ENCODE measurements around the gene CPLX4.
"Not testable (repeated sequence)": the region's sequence is repeated elsewhere in the genome, so short reads cannot be mapped to it uniquely, and the experiment has no call there.

CPLX4 gene

GRCh38 chr18:59271606-59272220 lies 46.7 kb downstream of the CPLX4 start:
- no peak for DNase-seq (ENCODE audit: low read depth in 2 of 2)

GRCh38 chr18:59270689-59271257 lies 47.7 kb downstream of the CPLX4 start:
- no peak for DNase-seq (ENCODE audit: low read depth in 2 of 2)

GRCh38 chr18:59269563-59270119 lies 48.8 kb downstream of the CPLX4 start:
- no peak for DNase-seq (ENCODE audit: low read depth in 2 of 2)

- DNase-seq (ENCODE audit: low read depth in 2 of 2): no peak
Measured at GRCh38 chr18:59268721-59269562, 49.5 kb downstream of the CPLX4 start.

- DNase-seq (ENCODE audit: low read depth in 2 of 2): no peak
Measured at GRCh38 chr18:59268127-59268720, 50.2 kb downstream of the CPLX4 start.

- DNase-seq (ENCODE audit: low read depth in 2 of 2): no peak
Measured at GRCh38 chr18:59267503-59268126, 50.8 kb downstream of the CPLX4 start.

- no peak for DNase-seq (ENCODE audit: low read depth in 2 of 2)
Measured at GRCh38 chr18:59266886-59267502, 51.5 kb downstream of the CPLX4 start.

GRCh38 chr18:59266459-59266858 lies 52.0 kb downstream of the CPLX4 start:
- DNase-seq (ENCODE audit: low read depth in 2 of 2): no peak

GRCh38 chr18:59265974-59266369 lies 52.5 kb downstream of the CPLX4 start:
- DNase-seq (ENCODE audit: low read depth in 2 of 2): no peak

GRCh38 chr18:59265246-59265973 lies 53.0 kb downstream of the CPLX4 start:
- DNase-seq (ENCODE audit: low read depth in 2 of 2): no peak

- no peak for DNase-seq (ENCODE audit: low read depth in 2 of 2)
Measured at GRCh38 chr18:59264651-59265245, 53.7 kb downstream of the CPLX4 start.

GRCh38 chr18:59264121-59264571 lies 54.3 kb downstream of the CPLX4 start:
- DNase-seq (ENCODE audit: low read depth in 2 of 2): no peak

- DNase-seq (ENCODE audit: low read depth in 2 of 2): no peak
Measured at GRCh38 chr18:59263661-59264060, 54.8 kb downstream of the CPLX4 start.

GRCh38 chr18:59262243-59262642 lies 56.2 kb downstream of the CPLX4 start:
- DNase-seq (ENCODE audit: low read depth in 2 of 2): not testable (repeated sequence)

- not testable (repeated sequence) for DNase-seq (ENCODE audit: low read depth in 2 of 2)
Measured at GRCh38 chr18:59261842-59262241, 56.6 kb downstream of the CPLX4 start.

- not testable (repeated sequence) for DNase-seq (ENCODE audit: low read depth in 2 of 2)
Measured at GRCh38 chr18:59255491-59255890, 63.0 kb downstream of the CPLX4 start.

GRCh38 chr18:59249199-59249774 lies 69.2 kb downstream of the CPLX4 start:
- DNase-seq (ENCODE audit: low read depth in 2 of 2): peak; percentile 64 to 68

GRCh38 chr18:59246796-59247195 lies 71.7 kb downstream of the CPLX4 start:
- DNase-seq (ENCODE audit: low read depth in 2 of 2): no peak

All from fibroblast of skin of left biceps (primary cell).